ENCODE data around the gene TIMM21. TPM values are rescaled to one million over a fixed set of nuclear protein-coding genes. Genes with fewer than 3 reads are reported as not detected.

TIMM21 gene
- total RNA-seq, 4 donors from 2014 or later, result 32.7 to 38.3 (median 35.5) TPM

DNA sequence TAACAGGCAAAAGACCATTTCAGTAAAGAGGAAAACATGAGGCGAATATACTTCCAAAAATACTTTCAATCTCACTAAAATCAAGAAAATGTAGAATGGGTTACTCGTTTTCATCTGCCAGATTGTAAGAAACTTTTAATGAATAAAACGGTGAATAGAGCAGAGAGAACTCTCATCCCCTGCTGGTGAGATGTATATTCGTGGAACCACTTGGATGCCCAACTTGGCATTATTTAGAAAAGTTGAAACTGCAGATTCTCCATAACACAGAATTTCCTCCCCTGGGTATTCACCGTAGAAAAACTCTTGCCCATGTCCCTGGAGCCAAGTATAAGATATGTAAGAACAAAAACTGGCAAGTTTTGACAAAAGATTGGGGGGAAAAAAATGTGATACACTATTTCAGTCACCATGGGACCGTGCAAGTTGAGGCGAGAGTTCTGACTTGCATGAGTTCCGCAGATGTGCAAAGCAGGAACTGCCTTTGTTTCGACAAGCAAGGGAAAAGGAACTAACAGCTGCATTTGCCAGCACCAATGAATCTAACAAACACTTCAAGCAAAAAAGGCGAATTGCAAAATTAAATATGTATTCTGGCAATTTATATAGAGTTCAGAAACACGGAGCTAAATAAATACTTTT, 14.8 kb downstream of the TIMM21 start:
- Histone ChIP-seq H3K36me3 (peaks cover 0 to 44% of the 10 kb centered on the region in 2 donors), H3K27me3 (no peaks in the 10 kb centered on the region), H3K27ac (no peak overlapping the region), H3K4me1 (no peaks in the 10 kb centered on the region), H3K4me3 (no peak overlapping the region), H3K9me3 (no peaks in the 10 kb centered on the region)
- ATAC-seq, result no peak
- TF ChIP-seq, protein P1, sequence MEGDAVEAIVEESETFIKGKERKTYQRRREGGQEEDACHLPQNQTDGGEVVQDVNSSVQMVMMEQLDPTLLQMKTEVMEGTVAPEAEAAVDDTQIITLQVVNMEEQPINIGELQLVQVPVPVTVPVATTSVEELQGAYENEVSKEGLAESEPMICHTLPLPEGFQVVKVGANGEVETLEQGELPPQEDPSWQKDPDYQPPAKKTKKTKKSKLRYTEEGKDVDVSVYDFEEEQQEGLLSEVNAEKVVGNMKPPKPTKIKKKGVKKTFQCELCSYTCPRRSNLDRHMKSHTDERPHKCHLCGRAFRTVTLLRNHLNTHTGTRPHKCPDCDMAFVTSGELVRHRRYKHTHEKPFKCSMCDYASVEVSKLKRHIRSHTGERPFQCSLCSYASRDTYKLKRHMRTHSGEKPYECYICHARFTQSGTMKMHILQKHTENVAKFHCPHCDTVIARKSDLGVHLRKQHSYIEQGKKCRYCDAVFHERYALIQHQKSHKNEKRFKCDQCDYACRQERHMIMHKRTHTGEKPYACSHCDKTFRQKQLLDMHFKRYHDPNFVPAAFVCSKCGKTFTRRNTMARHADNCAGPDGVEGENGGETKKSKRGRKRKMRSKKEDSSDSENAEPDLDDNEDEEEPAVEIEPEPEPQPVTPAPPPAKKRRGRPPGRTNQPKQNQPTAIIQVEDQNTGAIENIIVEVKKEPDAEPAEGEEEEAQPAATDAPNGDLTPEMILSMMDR (IDR thresholded peaks at IDR 0.05), result no peak
- no peak for TF ChIP-seq POLR2AphosphoS5 (IDR thresholded peaks at IDR 0.05)
- no peak for TF ChIP-seq POLR2A (IDR thresholded peaks at IDR 0.05)
- no peak for TF ChIP-seq EP300 (IDR thresholded peaks at IDR 0.05)
- WGBS, 2 donors (ENCODE audit: low coverage in 1 of 2), result 67 to 75% methylated on average over 6 to 11 of the region's 11 CpGs

DNA sequence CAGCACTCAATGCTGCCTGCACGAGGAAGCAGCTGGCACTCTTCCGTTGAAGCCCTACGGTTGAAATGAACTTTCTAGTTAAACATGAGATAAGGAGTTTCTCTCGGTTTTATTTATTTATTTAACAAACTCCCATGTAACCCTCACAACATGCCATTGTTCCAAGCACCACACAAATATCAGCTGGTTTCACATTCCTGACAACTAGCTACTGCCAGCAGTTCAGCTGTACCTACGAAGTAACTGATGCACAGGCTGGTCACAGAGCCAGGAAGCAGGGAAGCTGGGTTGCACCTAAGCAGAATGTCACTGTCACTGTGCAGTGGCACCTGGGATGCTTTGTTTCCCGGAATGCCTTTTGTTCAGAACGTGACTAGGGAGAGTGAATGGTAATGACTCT, 18.1 kb downstream of the TIMM21 start:
- no peak overlapping the region for H3K4me3 ChIP-seq
- 30 to 32% methylated on average over 5 to 7 of the region's 7 CpGs for WGBS, 2 donors (ENCODE audit: low coverage in 1 of 2)
- H3K36me3 ChIP-seq, result peaks cover 0 to 12% of the 10 kb centered on the region in 2 donors
- TF ChIP-seq, protein P1 (IDR thresholded peaks at IDR 0.05), result no peak
- TF ChIP-seq EP300 (IDR thresholded peaks at IDR 0.05) (no peak), POLR2AphosphoS5 (IDR thresholded peaks at IDR 0.05) (no peak), POLR2A (IDR thresholded peaks at IDR 0.05) (no peak)
- no peaks in the 10 kb centered on the region for H3K27me3 ChIP-seq
- no peaks in the 10 kb centered on the region for H3K4me1 ChIP-seq
- no peaks in the 10 kb centered on the region for H3K9me3 ChIP-seq
- ATAC-seq, result no peak
- no peak overlapping the region for H3K27ac ChIP-seq

DNA sequence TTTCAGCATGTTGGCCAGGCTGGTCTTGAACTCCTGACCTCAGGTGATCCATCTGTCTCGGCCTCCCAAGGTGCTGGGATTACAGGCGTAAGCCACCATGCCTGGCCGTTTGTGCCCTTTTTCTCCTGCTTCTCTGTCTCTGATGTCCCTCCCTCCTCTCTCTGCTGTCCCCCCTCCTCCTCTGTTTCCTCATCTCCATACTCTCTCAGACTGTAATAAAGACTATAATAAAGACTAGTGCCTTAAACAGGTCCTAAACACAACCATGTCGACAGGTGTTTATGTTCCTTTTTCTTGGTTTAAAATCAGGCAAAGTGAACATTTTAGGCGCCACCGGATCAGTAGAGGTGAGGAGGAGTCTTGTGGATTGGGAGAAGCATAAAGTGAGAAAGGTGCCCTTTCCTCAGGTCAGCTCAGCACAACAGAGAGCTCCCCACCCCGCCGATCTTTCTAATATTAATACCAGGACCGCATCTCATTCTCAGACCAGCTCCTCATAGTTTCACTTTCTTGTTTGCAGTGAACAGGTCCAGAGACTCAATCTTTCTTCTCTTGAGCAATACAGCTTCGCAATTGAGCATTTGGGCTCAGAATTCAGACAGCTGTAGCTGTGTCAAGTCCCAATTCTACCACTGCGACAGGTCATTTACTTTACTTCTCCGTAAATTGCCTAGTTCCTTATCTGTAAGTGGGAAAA, 23.7 kb downstream of the TIMM21 start:
- Histone ChIP-seq H3K4me3 (peak overlapping the region in 1 of 2 donors; percentile 24), H3K36me3 (no peaks in the 10 kb centered on the region), H3K4me1 (no peaks in the 10 kb centered on the region), H3K9me3 (no peaks in the 10 kb centered on the region), H3K27ac (no peak overlapping the region), H3K27me3 (peaks cover 26% of the 10 kb centered on the region)
- WGBS, 2 donors (ENCODE audit: low coverage in 1 of 2), result 48 to 56% methylated on average over 7 to 12 of the region's 12 CpGs
- TF ChIP-seq, protein P1 (IDR thresholded peaks at IDR 0.05), result no peak
- no peak for TF ChIP-seq POLR2A (IDR thresholded peaks at IDR 0.05)
- no peak for TF ChIP-seq POLR2AphosphoS5 (IDR thresholded peaks at IDR 0.05)
- no peak for TF ChIP-seq EP300 (IDR thresholded peaks at IDR 0.05)
- no peak for ATAC-seq

DNA sequence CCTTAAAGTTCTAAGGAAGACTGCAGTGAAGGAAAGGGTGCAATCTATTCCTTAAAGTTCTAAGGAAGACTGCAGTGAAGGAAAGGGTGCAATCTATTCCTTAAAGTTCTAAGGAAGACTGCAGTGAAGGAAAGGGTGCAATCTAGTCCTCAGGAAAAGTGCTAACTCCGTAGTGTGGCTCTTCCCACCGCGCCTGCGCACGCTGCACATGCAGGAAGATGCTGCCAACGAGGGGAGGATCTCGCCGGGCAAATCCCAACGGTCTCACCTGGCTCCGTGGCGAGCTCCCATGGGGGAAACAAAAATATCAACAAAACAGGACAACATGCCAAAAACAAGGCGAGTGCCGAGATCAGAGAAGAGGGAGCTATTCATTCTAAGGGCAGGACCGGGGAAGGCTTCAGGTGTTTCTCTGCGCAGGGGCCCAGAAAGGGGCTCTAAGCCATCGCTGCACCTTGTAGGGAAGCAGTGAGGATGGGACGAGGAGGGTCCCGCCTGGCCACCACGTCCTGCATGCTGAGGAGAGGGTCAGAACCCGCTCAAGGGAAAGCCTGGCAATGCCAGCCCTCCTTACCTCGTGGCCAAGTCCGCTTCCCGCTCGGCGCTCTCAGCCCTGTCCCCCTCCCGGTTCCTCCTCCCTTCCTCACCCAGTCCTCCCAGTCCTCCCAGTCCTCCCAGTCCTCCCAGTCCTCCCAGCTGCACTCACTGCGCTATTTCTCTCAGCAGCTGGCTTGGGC, 24.5 kb downstream of the TIMM21 start:
- WGBS, 2 donors (ENCODE audit: low coverage in 1 of 2), result 81 to 90% methylated on average over 12 to 16 of the region's 27 CpGs
- H3K4me3 ChIP-seq, result no peak overlapping the region

More for the DNA sequence above, 24.5 kb downstream of the TIMM21 start:
- H3K36me3 ChIP-seq, result no peaks in the 10 kb centered on the region
- H3K27me3 ChIP-seq, result peaks cover 28% of the 10 kb centered on the region
- no peaks in the 10 kb centered on the region for H3K9me3 ChIP-seq
- no peak for TF ChIP-seq EP300 (IDR thresholded peaks at IDR 0.05)
- TF ChIP-seq, protein P1 (IDR thresholded peaks at IDR 0.05), result no peak
- no peaks in the 10 kb centered on the region for H3K4me1 ChIP-seq
- no peak overlapping the region for H3K27ac ChIP-seq
- no peak for ATAC-seq

Data from gastroesophageal sphincter (tissue), 4 donors.